Erythroblast (primary cell): ENCODE measurements around the gene ENPP7.

Experiments used
- GATA1 ChIP-seq: IDR thresholded peaks from 2 replicates; pipeline ENCODE4 v1.6.1; 2011; ENCODE audit warnings: low read depth, mild to moderate bottlenecking, control low read depth, low read length, moderate library complexity
- POLR2A ChIP-seq: IDR thresholded peaks from 2 replicates; pipeline ENCODE4 v1.6.1; 2011; ENCODE audit warnings: mild to moderate bottlenecking, low read length

- TF ChIP-seq POLR2A: no peak
- TF ChIP-seq GATA1: no peak
Observed at GRCh38 chr17:79781012-79781650, 50.4 kb downstream of the ENPP7 start.
